OCI-LY1 (cell line): ENCODE measurements around the gene LAMA3.

Experiments used
- H2AFZ ChIP-seq: fragments of 200-600 bp; sonication (generic), shearing (Covaris generic); 2 replicates; pipeline ENCODE4 v1.6.0; 2014; ENCODE audit warnings: antibody characterized with exemption, mild to moderate bottlenecking, low read length
- H3F3A ChIP-seq: fragments of 200-600 bp; sonication (generic), shearing (Covaris generic); 2 replicates; pipeline ENCODE4 v1.6.0; 2014; ENCODE audit warnings: mild to moderate bottlenecking, antibody characterized with exemption, low read length, moderate library complexity; ENCODE audit not compliant: insufficient read depth
- H3K27ac ChIP-seq: fragments of 200-600 bp; sonication (generic); 2 replicates; pipeline ENCODE4 v1.5.1; 2014; ENCODE audit warnings: low read length, mixed run types, mild to moderate bottlenecking, low read depth; ENCODE audit not compliant: poor library complexity, severe bottlenecking
- H3K27me3 ChIP-seq: fragments of 200-600 bp; sonication (generic); 2 replicates; pipeline ENCODE4 v1.6.0; 2014; ENCODE audit warnings: antibody characterized with exemption, mild to moderate bottlenecking, low read length, moderate library complexity; ENCODE audit not compliant: insufficient read depth
- H3K36me3 ChIP-seq: fragments of 200-600 bp; sonication (generic); 2 replicates; pipeline ENCODE4 v1.6.1; 2014; ENCODE audit warnings: mild to moderate bottlenecking, antibody characterized with exemption, low read length, moderate library complexity, mixed read lengths; ENCODE audit not compliant: insufficient read depth
- H3K4me1 ChIP-seq: fragments of 200-600 bp; sonication (generic); 2 replicates; pipeline ENCODE4 v1.5.1; 2014; ENCODE audit warnings: mild to moderate bottlenecking, low read length, moderate library complexity; ENCODE audit not compliant: insufficient read depth, severe bottlenecking
- H3K4me2 ChIP-seq: fragments of 200-600 bp; sonication (generic), shearing (Covaris generic); 2 replicates; pipeline ENCODE4 v1.6.1; 2014; ENCODE audit warnings: low read length
- H3K4me3 ChIP-seq: fragments of 200-600 bp; sonication (generic); 2 replicates; pipeline ENCODE4 v1.5.1; 2014; ENCODE audit warnings: low read length, low read depth, mild to moderate bottlenecking, mixed read lengths; ENCODE audit not compliant: poor library complexity, severe bottlenecking
- H3K79me2 ChIP-seq: fragments of 200-600 bp; shearing (Covaris generic); 2 replicates; pipeline ENCODE4 v1.6.1; 2016; ENCODE audit warnings: mixed run types, low read length, mixed read lengths; ENCODE audit not compliant: insufficient read depth
- H3K9ac ChIP-seq: fragments of 200-600 bp; sonication (generic), shearing (Covaris generic); 2 replicates; pipeline ENCODE4 v1.6.1; 2014; ENCODE audit warnings: mild to moderate bottlenecking, low read length, mixed read lengths
- H3K9me2 ChIP-seq: fragments of 200-600 bp; sonication (generic), shearing (Covaris generic); 2 replicates; pipeline ENCODE4 v1.6.1; 2014; ENCODE audit warnings: low read depth, mild to moderate bottlenecking, low read length, mixed read lengths
- H3K9me3 ChIP-seq: fragments of 200-600 bp; shearing (Covaris generic); 2 replicates; pipeline ENCODE4 v1.6.1; 2014; ENCODE audit warnings: low read length, mixed read lengths
- H4K20me1 ChIP-seq: fragments of 200-600 bp; sonication (generic), shearing (Covaris generic); 2 replicates; pipeline ENCODE4 v1.6.0; 2016; ENCODE audit warnings: mild to moderate bottlenecking, low read length; ENCODE audit not compliant: insufficient read depth
- CTCF ChIP-seq: fragments of 200-600 bp; sonication (generic), shearing (Covaris generic); IDR thresholded peaks from 2 replicates; pipeline ENCODE4 v1.5.1; 2017; ENCODE audit warnings: mild to moderate bottlenecking, antibody characterized with exemption, low read length, moderate library complexity, mixed read lengths
- EZH2 ChIP-seq: fragments of 200-600 bp; sonication (generic), shearing (Covaris generic); IDR thresholded peaks from 2 replicates; pipeline ENCODE4 v1.8.0; 2017; ENCODE audit warnings: borderline replicate concordance, mixed run types, mild to moderate bottlenecking, antibody characterized with exemption, low read length, moderate library complexity, mixed read lengths

The LAMA3 gene

GRCh38 chr18:23852236-23853045 is 163.2 kb downstream of the LAMA3 start:
- no peak overlapping the region for H2AFZ ChIP-seq
- no peak overlapping the region for H3K27ac ChIP-seq
- H3K27me3 ChIP-seq = no peaks in the 10 kb centered on the region
- H3K9me3 ChIP-seq = no peaks in the 10 kb centered on the region
- TF ChIP-seq CTCF = no peak
- no peak for TF ChIP-seq EZH2
- H3K36me3 ChIP-seq = no peaks in the 10 kb centered on the region
- H3K9ac ChIP-seq = no peak overlapping the region
- H3K79me2 ChIP-seq = no peaks in the 10 kb centered on the region
- H3K4me1 ChIP-seq = peaks cover 7% of the 10 kb centered on the region
- no peak overlapping the region for H3K4me3 ChIP-seq
- H3K4me2 ChIP-seq = no peak overlapping the region
- no peaks in the 10 kb centered on the region for H3F3A ChIP-seq
- no peaks in the 10 kb centered on the region for H3K9me2 ChIP-seq
- no peaks in the 10 kb centered on the region for H4K20me1 ChIP-seq

- Histone ChIP-seq H3K4me2 (no peak overlapping the region), H3K9ac (no peak overlapping the region), H4K20me1 (no peaks in the 10 kb centered on the region), H3K79me2 (no peaks in the 10 kb centered on the region), H3F3A (no peaks in the 10 kb centered on the region), H3K4me3 (no peak overlapping the region), H3K27ac (no peak overlapping the region), H3K27me3 (no peaks in the 10 kb centered on the region), H2AFZ (no peak overlapping the region), H3K36me3 (no peaks in the 10 kb centered on the region), H3K4me1 (peaks cover 7% of the 10 kb centered on the region), H3K9me2 (no peaks in the 10 kb centered on the region), H3K9me3 (no peaks in the 10 kb centered on the region)
- TF ChIP-seq EZH2 = no peak
- no peak for TF ChIP-seq CTCF
Measured at GRCh38 chr18:23853448-23854195, 164.4 kb downstream of the LAMA3 start.

- H2AFZ ChIP-seq = no peak overlapping the region
- peaks cover 7% of the 10 kb centered on the region for H3K4me1 ChIP-seq
- no peaks in the 10 kb centered on the region for H3K36me3 ChIP-seq
- no peak overlapping the region for H3K4me2 ChIP-seq
- no peaks in the 10 kb centered on the region for H4K20me1 ChIP-seq
- no peak overlapping the region for H3K4me3 ChIP-seq
- no peaks in the 10 kb centered on the region for H3K27me3 ChIP-seq
- H3K79me2 ChIP-seq = no peaks in the 10 kb centered on the region
- no peaks in the 10 kb centered on the region for H3K9me3 ChIP-seq
- TF ChIP-seq CTCF = no peak
- TF ChIP-seq EZH2 = no peak
- H3K27ac ChIP-seq = no peak overlapping the region
- no peaks in the 10 kb centered on the region for H3F3A ChIP-seq
- no peaks in the 10 kb centered on the region for H3K9me2 ChIP-seq
- H3K9ac ChIP-seq = no peak overlapping the region
Measured at GRCh38 chr18:23855721-23856120, 166.5 kb downstream of the LAMA3 start.
